ENCODE measurements around the gene THTPA. TPM values are rescaled to one million over a fixed set of nuclear protein-coding genes. Genes with fewer than 3 reads are reported as not detected.

The THTPA gene
- total and polyA plus RNA-seq, 9 of the 15 experiments (the other 6 are each of a cell fraction or from before 2014, with no cell fraction given): 2.4 to 8.7 (median 5.2) TPM

- TF ChIP-seq DEAF1 (CRISPR knock-in tag; IDR thresholded peaks at IDR 0.05): no peak; the same call in 1 of the 2 replicates
- no peak for TF ChIP-seq BRF1 (IDR thresholded peaks at IDR 0.05; ENCODE audit: borderline replicate concordance, extremely low read depth, insufficient read length)
- no peak for TF ChIP-seq FOXK1 (CRISPR knock-in tag; IDR thresholded peaks at IDR 0.05; ENCODE audit: borderline replicate concordance)
- TF ChIP-seq PRDM10 (IDR thresholded peaks at IDR 0.05; ENCODE audit: partially characterized antibody): no peak
- no peak for TF ChIP-seq CEBPB (tag; IDR thresholded peaks at IDR 0.05)
- TF ChIP-seq CREB5 (CRISPR knock-in tag; IDR thresholded peaks at IDR 0.05): no peak
- TF ChIP-seq SLC30A9 (CRISPR knock-in tag; IDR thresholded peaks at IDR 0.05): no peak
- TF ChIP-seq HNRNPUL1 (IDR thresholded peaks at IDR 0.05; ENCODE audit: low read length): no peak
- TF ChIP-seq ZNF778 (CRISPR knock-in tag; IDR thresholded peaks at IDR 0.05): no peak
- TF ChIP-seq SFPQ (IDR thresholded peaks at IDR 0.05; ENCODE audit: low read depth, low read length): no peak
- TF ChIP-seq ZNF785 (CRISPR knock-in tag; IDR thresholded peaks at IDR 0.05): no peak
- TF ChIP-seq PATZ1 (CRISPR knock-in tag; IDR thresholded peaks at IDR 0.05; ENCODE audit: borderline replicate concordance): no peak
- no peak for TF ChIP-seq ZNF232 (CRISPR knock-in tag; IDR thresholded peaks at IDR 0.05)
- no peak for TF ChIP-seq ZNF644 (tag; IDR thresholded peaks at IDR 0.05; ENCODE audit: low read depth)
- TF ChIP-seq SMARCA4 (IDR thresholded peaks at IDR 0.05): peak; percentile 34; the same call in 1 of the 2 replicates
These were observed 11.3 kb downstream of the THTPA start, which contains the start of gene AP1G2 (continued) for GRCh38 chr14:23567186-23568020.
